ENCODE results near the gene SEMA5A.

Gene SEMA5A

GRCh38 chr5:9112520-9113291, 433.2 kb downstream of the SEMA5A start:
- DNase-seq (ENCODE audit: low spot score), result no peak

GRCh38 chr5:9108162-9108561, 437.7 kb downstream of the SEMA5A start:
- DNase-seq (ENCODE audit: low spot score), result no peak

GRCh38 chr5:9105851-9106250, 440.0 kb downstream of the SEMA5A start:
- no peak for DNase-seq (ENCODE audit: low spot score)

- DNase-seq (ENCODE audit: low spot score), result no peak
Observed at GRCh38 chr5:9104571-9105339, 441.1 kb downstream of the SEMA5A start.

- no peak for DNase-seq (ENCODE audit: low spot score)
Observed at GRCh38 chr5:9103290-9103689, 442.6 kb downstream of the SEMA5A start.

- DNase-seq (ENCODE audit: low spot score), result no peak
Observed at GRCh38 chr5:9099689-9100088, 446.2 kb downstream of the SEMA5A start.

- no peak for DNase-seq (ENCODE audit: low spot score)
Observed at GRCh38 chr5:9098990-9099389, 446.9 kb downstream of the SEMA5A start.

- no peak for DNase-seq (ENCODE audit: low spot score)
Observed at GRCh38 chr5:9094582-9094981, 451.3 kb downstream of the SEMA5A start.

- DNase-seq (ENCODE audit: low spot score), result no peak
Observed at GRCh38 chr5:9091896-9092662, 453.8 kb downstream of the SEMA5A start.

- DNase-seq (ENCODE audit: low spot score), result no peak
Observed at GRCh38 chr5:9090381-9091026, 455.4 kb downstream of the SEMA5A start.

GRCh38 chr5:9089893-9090292, 456.0 kb downstream of the SEMA5A start:
- DNase-seq (ENCODE audit: low spot score), result no peak

- no peak for DNase-seq (ENCODE audit: low spot score)
Observed at GRCh38 chr5:9082996-9083395, 462.9 kb downstream of the SEMA5A start.

GRCh38 chr5:9072701-9073100, 473.2 kb downstream of the SEMA5A start:
- no peak for DNase-seq (ENCODE audit: low spot score)

- DNase-seq (ENCODE audit: low spot score), result no peak
Observed at GRCh38 chr5:9071524-9071923, 474.4 kb downstream of the SEMA5A start.

- no peak for DNase-seq (ENCODE audit: low spot score)
Observed at GRCh38 chr5:9071074-9071473, 474.8 kb downstream of the SEMA5A start.

GRCh38 chr5:9069650-9070049, 476.2 kb downstream of the SEMA5A start:
- DNase-seq (ENCODE audit: low spot score), result no peak

- DNase-seq (ENCODE audit: low spot score), result no peak
Observed at GRCh38 chr5:9067154-9067553, 478.7 kb downstream of the SEMA5A start.

- DNase-seq (ENCODE audit: low spot score), result no peak
Observed at GRCh38 chr5:9066349-9066748, 479.5 kb downstream of the SEMA5A start.

GRCh38 chr5:9063615-9064245, 482.1 kb downstream of the SEMA5A start:
- no peak for DNase-seq (ENCODE audit: low spot score)

- no peak for DNase-seq (ENCODE audit: low spot score)
Observed at GRCh38 chr5:9062873-9063272, 483.0 kb downstream of the SEMA5A start.

GRCh38 chr5:9059920-9060691, 485.8 kb downstream of the SEMA5A start:
- no peak for DNase-seq (ENCODE audit: low spot score)
